Measurements from ENCODE around the gene GBP4. TPM values are rescaled to one million over a fixed set of nuclear protein-coding genes. Genes with fewer than 3 reads are reported as not detected.

The GBP4 gene
- total and polyA plus RNA-seq, 2 experiments from 2014 or later = 0.03 TPM; not detected in 1

DNA sequence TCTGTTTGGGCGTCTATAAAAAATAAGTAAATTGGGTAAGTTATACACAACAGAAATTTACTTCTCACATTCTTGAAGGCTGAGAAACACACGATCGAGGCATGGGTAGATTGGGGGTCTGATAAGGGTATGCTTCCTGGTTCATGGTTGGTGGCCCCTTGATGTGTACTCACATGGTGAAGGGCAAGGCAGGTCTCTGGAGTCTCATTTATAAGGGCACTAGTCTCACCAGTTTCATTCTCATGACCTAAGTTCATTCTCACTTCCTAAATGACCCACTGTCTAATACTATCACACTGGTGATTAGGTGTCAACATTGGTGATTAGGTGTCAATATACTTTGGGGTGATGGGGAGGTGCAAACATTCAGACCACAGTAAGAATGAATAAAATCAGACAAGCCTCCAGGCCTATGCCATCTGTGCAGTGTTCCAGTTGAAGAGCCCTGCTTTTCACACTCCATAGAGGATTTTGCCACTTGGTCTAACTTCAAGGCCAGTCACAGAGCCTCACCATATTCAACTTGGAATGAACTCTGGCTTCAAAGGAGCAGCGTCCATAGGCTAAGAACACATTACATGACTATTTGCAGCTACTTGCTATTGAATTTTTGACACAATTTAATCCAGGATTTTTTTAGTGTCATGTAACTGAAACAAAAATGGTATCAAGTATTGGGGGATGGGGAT is 2.5 kb upstream of the GBP4 start:
- TF ChIP-seq EZH2phosphoT487 (IDR thresholded peaks at IDR 0.05; ENCODE audit: insufficient read depth, low read depth) = no peak
- TF ChIP-seq EZH2 (IDR thresholded peaks at IDR 0.05; ENCODE audit: insufficient read depth, poor library complexity, severe bottlenecking) = no peak
- Histone ChIP-seq H3K4me1 (ENCODE audit: insufficient read depth) (no peaks in the 10 kb centered on the region; the same call in 1 of the 2 replicates), H3K4me2 (ENCODE audit: unreplicated experiment) (no peak overlapping the region), H3K27me3 (replicated peaks; ENCODE audit: insufficient read depth) (no peaks in the 10 kb centered on the region), H3K9me2 (ENCODE audit: insufficient read depth) (no peaks in the 10 kb centered on the region), H3K27ac (no peak overlapping the region), H3F3A (ENCODE audit: insufficient read depth) (no peaks in the 10 kb centered on the region), H2AFZ (no peak overlapping the region), H3K79me2 (ENCODE audit: insufficient read depth) (no peaks in the 10 kb centered on the region), H3K9ac (no peak overlapping the region), H3K4me3 (no peak overlapping the region), H4K20me1 (ENCODE audit: insufficient read depth) (no peaks in the 10 kb centered on the region), H3K9me3 (ENCODE audit: low read depth) (no peaks in the 10 kb centered on the region), H3K36me3 (ENCODE audit: low read depth) (no peaks in the 10 kb centered on the region)
- DNase-seq = no peak
- in situ Hi-C loops (cut with MboI) = no loop called here
- WGBS, 2 experiments (ENCODE audit: low coverage in 1 of 2, low lambda C conversion rate in 2 of 2, missing lambda C conversion rate in 2 of 2) = 82 to 89% methylated on average over 4 of the region's 4 CpGs

DNA sequence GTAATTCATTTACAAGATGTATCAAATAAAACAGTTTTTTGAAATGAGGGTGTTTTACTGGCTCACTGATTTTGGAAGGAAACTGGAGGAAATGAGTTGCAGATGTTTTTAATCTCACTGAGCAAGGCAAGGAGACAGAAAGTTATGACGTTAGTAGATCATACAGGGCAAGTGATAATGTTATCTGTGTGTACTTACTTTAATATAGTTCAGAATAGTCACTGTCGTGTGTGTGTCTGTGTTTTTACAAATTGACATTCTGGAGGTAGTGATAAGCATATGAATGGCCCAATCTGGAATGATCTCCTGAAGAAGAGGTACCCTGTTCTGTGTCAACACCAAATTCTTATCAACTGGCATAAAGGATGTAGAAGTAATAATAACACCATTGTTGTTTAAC is 1.9 kb upstream of the GBP4 start:
- no peaks in the 10 kb centered on the region for H3K9me2 ChIP-seq (ENCODE audit: insufficient read depth)
- no peaks in the 10 kb centered on the region for H3K36me3 ChIP-seq (ENCODE audit: low read depth)
- TF ChIP-seq EZH2 (IDR thresholded peaks at IDR 0.05; ENCODE audit: insufficient read depth, poor library complexity, severe bottlenecking) (no peak), EZH2phosphoT487 (IDR thresholded peaks at IDR 0.05; ENCODE audit: insufficient read depth, low read depth) (no peak)
- H3K9ac ChIP-seq = no peak overlapping the region
- in situ Hi-C loops (cut with MboI) = no loop called here
- H4K20me1 ChIP-seq (ENCODE audit: insufficient read depth) = no peaks in the 10 kb centered on the region
- no peaks in the 10 kb centered on the region; the same call in 1 of the 2 replicates for H3K4me1 ChIP-seq (ENCODE audit: insufficient read depth)
- no peaks in the 10 kb centered on the region for H3K27me3 ChIP-seq (replicated peaks; ENCODE audit: insufficient read depth)
- no peak overlapping the region for H3K4me3 ChIP-seq
- WGBS, 2 experiments (ENCODE audit: low coverage in 1 of 2, low lambda C conversion rate in 2 of 2, missing lambda C conversion rate in 2 of 2) = 4 to 6% methylated on average over 2 of the region's 2 CpGs
- H3K27ac ChIP-seq = no peak overlapping the region
- no peaks in the 10 kb centered on the region for H3F3A ChIP-seq (ENCODE audit: insufficient read depth)
- no peak for DNase-seq
- H3K79me2 ChIP-seq (ENCODE audit: insufficient read depth) = no peaks in the 10 kb centered on the region
- H3K9me3 ChIP-seq (ENCODE audit: low read depth) = no peaks in the 10 kb centered on the region
- no peak overlapping the region for H3K4me2 ChIP-seq (ENCODE audit: unreplicated experiment)
- no peak overlapping the region for H2AFZ ChIP-seq

DNA sequence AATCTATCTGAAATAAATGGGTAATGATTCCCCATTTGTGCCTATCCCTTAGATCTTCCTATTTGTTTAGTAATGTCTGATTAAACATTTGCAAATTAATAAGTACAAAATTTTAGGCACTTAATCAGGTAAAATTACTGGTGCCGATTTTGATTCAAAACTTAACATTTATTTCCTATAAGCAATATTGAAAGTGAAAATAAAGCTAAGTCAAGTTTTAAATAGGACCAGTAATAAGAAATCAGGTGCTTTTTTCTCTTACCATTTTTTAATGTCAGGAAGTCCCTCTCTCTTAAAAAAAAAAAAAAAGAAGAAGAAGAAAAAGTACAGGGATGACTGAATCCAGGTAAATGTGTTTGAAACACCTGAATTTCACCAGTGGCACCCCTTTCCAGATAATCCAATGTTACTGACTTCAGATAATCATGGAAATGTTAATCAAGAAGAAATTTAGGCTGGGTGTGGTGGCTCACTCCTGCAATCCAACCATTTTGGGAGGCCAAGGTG is 836 bp upstream of the GBP4 start:
- Histone ChIP-seq H3K27ac (no peak overlapping the region), H3F3A (ENCODE audit: insufficient read depth) (no peaks in the 10 kb centered on the region), H3K4me2 (ENCODE audit: unreplicated experiment) (no peak overlapping the region), H3K9me2 (ENCODE audit: insufficient read depth) (no peaks in the 10 kb centered on the region), H3K36me3 (ENCODE audit: low read depth) (no peaks in the 10 kb centered on the region), H3K79me2 (ENCODE audit: insufficient read depth) (no peaks in the 10 kb centered on the region), H3K4me3 (no peak overlapping the region), H3K9ac (no peak overlapping the region), H3K9me3 (ENCODE audit: low read depth) (no peaks in the 10 kb centered on the region), H4K20me1 (ENCODE audit: insufficient read depth) (no peaks in the 10 kb centered on the region), H3K4me1 (ENCODE audit: insufficient read depth) (no peaks in the 10 kb centered on the region; the same call in 1 of the 2 replicates), H2AFZ (no peak overlapping the region), H3K27me3 (replicated peaks; ENCODE audit: insufficient read depth) (no peaks in the 10 kb centered on the region)
- in situ Hi-C loops (cut with MboI) = no loop called here
- TF ChIP-seq EZH2 (IDR thresholded peaks at IDR 0.05; ENCODE audit: insufficient read depth, poor library complexity, severe bottlenecking) (no peak), EZH2phosphoT487 (IDR thresholded peaks at IDR 0.05; ENCODE audit: insufficient read depth, low read depth) (no peak)
- 96 to 98% methylated on average over 1 of the region's 1 CpG for WGBS, 2 experiments (ENCODE audit: low coverage in 1 of 2, low lambda C conversion rate in 2 of 2, missing lambda C conversion rate in 2 of 2)
- no peak for DNase-seq

DNA sequence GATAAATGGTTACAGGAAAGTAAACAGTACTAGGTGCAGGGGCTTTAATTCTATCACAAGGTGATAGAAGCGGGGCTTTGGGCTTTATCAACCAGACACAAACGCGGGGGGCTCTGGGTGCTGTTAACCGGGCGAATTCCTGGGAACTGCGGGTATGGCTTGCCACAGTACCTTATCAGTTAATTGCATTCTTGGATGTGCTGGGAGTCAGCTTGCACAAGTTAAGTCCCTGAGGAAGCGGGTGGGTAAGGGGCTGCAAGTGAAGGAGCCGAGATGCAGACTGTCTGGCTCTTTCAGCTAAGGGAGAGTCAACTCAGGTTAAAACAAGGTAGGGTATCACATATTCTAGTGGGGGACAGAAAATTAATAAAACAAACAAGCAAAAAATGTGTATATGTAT is 661 bp downstream of the GBP4 start:
- Histone ChIP-seq H3K9ac (no peak overlapping the region), H3K27me3 (replicated peaks; ENCODE audit: insufficient read depth) (no peaks in the 10 kb centered on the region), H3K9me3 (ENCODE audit: low read depth) (no peaks in the 10 kb centered on the region), H3K36me3 (ENCODE audit: low read depth) (no peaks in the 10 kb centered on the region), H4K20me1 (ENCODE audit: insufficient read depth) (no peaks in the 10 kb centered on the region), H3K4me2 (ENCODE audit: unreplicated experiment) (peak overlapping the region; percentile 70), H2AFZ (peak overlapping the region; percentile 77), H3K9me2 (ENCODE audit: insufficient read depth) (no peaks in the 10 kb centered on the region), H3K4me3 (peak overlapping the region; percentile 60), H3K79me2 (ENCODE audit: insufficient read depth) (no peaks in the 10 kb centered on the region), H3K4me1 (ENCODE audit: insufficient read depth) (no peaks in the 10 kb centered on the region; the same call in 1 of the 2 replicates), H3K27ac (no peak overlapping the region), H3F3A (ENCODE audit: insufficient read depth) (no peaks in the 10 kb centered on the region)
- WGBS, 2 experiments (ENCODE audit: low coverage in 1 of 2, low lambda C conversion rate in 2 of 2, missing lambda C conversion rate in 2 of 2) = 30 to 31% methylated on average over 8 of the region's 8 CpGs
- TF ChIP-seq EZH2phosphoT487 (IDR thresholded peaks at IDR 0.05; ENCODE audit: insufficient read depth, low read depth) (no peak), EZH2 (IDR thresholded peaks at IDR 0.05; ENCODE audit: insufficient read depth, poor library complexity, severe bottlenecking) (no peak)
- in situ Hi-C loops (cut with MboI) = no loop called here
- no peak for DNase-seq

Data from GM23248 (cell line).